Activated CD8-positive, alpha-beta memory T cell treated with anti-CD3 and anti-CD28 coated beads for 24 hours (primary cell): ENCODE data around the gene RWDD1.

Source experiments
- DNase-seq: peaks from one replicate; pipeline ENCODE4 v3.0.0-alpha.2; 2020

Gene RWDD1, protein sequence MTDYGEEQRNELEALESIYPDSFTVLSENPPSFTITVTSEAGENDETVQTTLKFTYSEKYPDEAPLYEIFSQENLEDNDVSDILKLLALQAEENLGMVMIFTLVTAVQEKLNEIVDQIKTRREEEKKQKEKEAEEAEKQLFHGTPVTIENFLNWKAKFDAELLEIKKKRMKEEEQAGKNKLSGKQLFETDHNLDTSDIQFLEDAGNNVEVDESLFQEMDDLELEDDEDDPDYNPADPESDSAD

DNA sequence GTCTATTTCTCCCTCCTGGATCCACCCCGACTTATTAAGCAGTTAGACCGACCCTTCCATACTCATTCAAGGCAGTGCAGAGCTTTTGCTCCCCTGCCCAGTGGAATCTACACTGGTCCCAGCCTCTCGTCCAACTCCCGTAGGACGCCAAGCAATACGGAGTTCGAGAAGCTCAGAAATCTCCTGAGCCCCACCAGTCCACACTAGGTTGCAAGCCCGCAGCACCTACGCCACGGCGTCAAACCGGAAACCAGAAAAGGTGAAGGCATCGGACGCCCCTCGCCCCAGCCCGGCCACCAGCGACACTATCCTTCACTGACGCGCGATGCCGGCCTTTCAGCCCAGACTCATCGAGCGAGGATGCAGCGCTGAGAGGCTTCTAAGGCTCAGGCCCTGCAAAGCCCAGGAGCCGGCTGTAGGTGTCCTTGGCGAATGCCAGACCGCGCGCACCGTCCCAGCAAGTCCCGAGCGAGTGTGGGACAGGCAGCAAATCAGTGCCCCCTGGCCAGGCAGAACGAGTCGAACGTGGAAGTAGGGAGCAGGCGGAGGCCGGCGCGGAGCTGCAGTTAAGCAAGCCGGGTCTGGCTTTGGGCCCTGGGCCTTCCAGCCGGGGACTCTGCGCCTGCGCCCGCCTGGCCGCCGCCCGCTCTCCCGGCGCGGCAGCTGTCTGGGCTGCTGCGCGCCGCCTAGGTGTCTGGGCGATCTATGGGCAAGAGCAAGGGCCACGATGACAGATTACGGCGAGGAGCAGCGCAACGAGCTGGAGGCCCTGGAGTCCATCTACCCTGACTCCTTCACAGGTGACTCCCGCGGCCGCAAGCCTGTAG, at the start of gene RWDD1:
Gene RWDD1, plus strand, starts transcription at position 649 of the 827 bp plus-strand sequence. Its CDS starts 79 bp downstream, at position 728.
- peak; percentile 98 for DNase-seq

DNA sequence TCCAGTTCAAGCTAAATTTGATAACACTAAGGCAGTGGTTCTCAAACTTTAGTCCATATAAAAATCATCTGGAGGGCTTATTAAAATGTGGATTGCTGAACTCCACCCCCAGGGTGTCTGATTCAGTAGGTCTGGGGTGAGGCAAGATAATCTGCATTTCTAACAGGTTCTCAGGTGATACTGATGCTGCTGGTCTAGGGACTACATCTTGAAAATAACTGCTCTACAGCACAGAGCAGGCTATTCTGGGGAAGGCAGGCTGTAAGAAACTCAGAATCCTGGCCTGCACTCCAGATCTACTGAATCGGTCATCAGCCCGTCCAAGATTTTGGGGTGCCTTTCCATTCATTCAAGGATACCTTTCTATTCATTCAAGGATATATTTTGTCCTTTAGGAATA, 48.4 kb upstream of the RWDD1 start:
- no peak for DNase-seq

DNA sequence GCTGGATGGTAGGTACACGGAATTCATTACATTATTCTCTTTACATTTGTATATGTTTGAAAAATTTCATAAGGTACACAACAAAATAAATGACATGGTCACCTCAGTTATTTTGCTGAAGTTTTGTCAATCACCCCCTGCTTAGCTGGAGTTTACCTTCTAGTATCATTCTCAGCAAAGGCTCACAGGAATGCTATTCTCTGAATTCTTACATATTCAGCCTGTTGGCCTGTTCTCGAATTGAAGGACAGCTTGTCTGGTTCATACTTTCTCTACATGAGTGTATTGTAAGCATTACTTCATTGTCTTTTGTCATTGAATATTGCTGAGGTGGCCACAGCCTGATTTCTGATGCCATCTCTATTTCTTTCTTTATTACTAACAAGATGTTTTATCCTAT, 47.1 kb upstream of the RWDD1 start:
- DNase-seq = no peak

DNA sequence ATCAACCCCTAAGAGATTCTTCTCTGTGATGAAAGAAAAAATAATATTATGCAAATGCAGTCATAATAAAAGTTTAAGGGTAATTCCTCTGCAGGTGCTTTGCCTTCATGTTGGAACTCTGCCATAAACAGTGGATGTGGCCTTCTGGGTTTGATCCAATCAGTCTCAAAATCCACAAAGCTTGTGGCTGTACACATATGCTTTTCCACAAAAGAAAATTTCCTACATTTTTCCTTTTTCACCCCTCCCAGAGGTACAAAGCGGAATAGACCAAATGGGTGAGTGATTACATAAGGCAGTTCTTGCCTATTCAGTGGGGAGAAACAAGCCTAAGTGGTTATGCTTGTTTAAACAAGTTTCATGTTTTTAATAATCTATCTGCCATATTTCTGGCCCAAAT, 43.2 kb upstream of the RWDD1 start:
- DNase-seq = no peak

DNA sequence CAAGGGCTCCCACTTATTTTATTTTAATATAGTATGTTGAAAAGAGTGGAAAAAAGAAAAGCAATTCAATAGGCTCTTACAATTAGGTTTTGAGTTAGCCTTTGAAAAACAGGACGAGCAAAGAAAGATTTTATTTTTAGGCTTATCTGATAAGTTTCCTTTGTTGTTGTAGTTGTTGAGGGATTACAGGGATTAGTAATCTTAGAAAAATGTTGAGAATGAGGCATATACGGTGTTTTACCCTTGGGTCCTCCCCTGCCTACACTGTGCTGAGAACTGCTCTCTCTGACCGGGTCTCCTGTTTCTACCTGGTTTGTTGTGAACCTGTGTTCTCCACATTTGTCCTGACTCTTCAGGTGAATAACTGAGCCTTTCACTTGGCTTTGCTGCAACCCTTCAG, 42.5 kb upstream of the RWDD1 start:
- DNase-seq = no peak

DNA sequence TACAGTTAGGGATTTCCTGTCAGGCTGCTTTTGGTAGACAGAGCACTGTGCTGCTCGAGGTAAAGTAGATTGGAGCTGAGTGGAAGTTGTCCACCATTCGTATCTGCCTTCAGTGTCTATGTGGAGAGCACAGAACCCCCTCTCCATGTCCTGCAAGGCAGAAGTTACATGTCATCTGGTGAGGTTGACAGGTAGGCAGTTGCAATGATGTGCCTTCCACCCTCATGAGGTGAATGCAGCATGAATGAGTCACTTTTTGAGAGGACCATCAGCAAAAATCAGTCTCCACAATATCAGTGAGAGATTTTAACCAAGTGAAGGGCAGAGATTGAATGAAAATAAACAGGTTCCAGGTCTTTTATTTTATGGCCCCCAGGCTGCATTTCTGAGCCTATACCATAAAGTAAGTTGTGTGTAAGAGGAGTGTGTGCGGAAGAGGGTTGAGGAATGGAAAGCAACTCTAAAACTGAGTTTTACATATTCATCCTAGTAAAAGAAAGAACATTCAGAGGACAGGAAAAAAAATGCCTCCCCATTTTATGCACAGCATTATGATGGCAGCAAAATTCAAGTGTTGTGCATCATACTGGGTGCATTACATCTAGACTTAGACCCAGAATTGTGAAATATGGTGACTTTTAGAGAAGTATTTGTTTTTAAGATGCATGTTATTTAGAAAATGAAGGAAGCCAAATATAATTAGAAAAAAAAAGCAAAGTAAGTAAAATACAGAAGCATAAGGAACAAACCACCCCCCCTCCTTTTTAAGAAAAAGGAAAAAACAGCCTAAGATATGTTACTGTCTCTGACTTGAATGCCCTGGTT, 41.6 kb upstream of the RWDD1 start:
- no peak for DNase-seq

DNA sequence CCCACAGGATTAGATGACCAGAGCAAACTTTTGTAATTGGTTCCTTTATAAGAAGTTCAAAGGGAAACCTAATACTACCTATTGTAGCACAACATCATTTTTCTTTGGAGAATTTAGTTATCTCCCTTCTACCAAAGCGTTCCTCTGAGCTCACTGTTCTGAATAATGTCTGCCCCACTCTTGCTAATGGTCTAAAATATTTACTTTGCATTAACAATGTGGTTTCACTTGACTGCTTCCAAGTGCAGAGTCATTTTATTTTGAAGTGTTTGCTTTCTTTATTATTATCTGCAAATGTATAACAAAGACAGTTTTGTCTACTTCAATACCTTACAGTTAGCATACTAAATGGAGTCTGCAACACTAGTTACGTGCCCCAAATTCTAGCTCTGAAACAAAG, 40.9 kb upstream of the RWDD1 start:
- DNase-seq = no peak

DNA sequence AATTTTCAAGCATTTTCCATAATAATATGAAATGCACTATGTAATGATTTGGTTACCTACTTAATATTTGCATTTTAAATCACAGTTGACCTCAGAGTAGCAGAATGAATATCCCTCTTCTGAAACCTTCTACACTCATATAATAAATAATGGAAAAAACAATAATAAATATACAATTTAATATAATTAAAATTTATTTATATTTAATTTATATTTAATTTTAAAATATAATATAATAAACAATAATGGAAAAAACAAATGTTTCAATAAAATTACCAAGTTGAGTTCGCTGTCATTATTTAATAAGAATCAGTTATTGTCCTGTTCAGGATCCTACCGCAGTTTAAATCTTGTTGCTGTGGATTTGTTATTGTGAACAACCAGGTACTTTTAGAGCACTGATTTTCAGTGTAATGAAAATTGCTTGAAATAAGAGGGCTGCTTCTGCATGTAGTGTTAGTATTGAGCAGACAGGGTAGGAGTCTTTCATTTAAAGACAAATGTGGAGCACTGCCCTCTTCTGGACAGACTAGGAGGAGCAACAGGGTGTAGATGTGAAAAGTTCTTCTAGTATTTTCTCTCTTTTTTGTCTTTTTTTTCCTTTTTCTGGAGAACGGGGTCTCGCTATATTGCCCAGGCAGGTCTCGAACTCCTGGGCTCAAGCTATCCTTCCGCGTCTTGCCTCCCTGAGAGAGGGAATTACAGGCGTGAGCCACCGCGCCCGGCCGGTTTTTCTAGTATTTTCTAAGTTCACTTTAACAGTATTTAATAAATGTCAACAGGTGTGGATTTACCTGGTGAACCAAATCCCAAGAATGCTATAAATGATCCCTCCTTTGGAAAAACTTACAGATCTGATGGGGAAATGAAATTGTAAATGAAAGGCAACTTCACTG, 39.4 kb upstream of the RWDD1 start:
- DNase-seq = peak; percentile 71

DNA sequence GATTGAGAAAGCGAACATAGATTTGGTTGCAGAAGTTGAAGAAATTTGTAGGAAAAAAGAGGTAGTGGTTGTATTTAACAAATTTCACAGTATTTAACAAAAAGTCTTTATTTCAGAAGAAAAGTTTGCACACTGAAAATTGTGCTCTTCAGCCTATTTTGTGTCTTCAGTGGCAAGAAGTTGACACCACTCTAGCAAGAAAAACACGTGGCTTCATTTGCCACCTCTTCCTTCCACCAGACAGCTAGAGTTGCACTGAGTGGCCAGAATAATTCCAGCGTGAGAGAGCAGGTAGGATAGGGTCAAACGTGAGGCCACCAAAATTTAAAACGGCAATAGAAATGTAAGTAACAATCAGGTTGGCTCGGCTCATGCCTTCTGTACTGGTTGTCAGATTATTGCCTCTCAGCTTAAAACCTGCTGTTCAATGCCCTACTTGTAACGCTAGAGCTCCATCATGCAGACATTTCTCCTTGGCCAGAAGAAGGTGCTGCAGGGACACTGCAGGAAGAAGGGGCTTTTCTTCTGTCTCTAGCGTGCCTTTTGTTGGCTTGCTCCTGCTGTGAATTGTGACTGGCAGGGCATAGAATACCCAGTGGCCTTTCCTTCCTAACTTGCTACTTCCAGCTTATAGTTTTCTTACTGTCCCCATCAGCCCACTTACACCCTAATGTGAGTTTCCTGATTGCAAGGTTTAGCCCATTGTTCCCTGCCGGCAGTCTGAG, 37.9 kb upstream of the RWDD1 start:
- no peak for DNase-seq

DNA sequence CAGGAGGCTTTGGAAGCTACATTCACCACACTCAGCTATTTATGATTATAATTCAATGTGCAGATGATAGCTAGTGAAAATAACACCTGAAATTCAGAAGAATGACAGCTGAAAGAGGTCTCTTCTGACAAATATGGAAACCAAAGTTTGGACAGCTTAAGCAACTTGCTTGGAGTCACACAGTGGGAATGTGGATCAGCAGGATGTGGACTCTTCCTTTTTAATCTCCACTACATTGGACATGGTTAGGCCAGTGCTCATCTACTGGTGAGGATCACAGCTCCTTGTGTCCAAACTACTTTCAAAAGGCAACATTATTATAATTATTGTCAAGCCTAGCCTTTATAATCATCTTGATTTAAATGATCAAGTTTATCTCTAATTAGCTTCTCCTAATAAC, 36.2 kb upstream of the RWDD1 start:
- DNase-seq = no peak

DNA sequence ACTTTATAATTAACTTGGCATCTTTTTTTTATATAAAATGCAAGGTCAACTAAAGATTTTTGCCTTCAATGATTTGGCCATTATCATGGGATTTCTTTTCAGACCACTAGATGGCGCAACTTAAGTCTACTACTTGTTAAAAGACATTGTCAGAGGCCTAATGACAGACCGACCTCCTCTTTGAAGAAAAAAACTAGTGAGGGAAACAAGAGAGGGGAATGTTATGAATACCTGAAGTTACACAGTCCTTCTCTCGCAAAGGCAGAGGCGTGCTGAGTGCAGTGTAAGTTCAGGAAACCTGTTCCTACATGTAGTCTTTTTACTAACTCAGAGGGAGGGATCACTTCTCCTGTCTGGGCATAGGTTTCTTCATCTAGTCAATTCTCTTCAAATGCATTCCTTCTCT, 35.1 kb upstream of the RWDD1 start:
- peak; percentile 61 for DNase-seq

DNA sequence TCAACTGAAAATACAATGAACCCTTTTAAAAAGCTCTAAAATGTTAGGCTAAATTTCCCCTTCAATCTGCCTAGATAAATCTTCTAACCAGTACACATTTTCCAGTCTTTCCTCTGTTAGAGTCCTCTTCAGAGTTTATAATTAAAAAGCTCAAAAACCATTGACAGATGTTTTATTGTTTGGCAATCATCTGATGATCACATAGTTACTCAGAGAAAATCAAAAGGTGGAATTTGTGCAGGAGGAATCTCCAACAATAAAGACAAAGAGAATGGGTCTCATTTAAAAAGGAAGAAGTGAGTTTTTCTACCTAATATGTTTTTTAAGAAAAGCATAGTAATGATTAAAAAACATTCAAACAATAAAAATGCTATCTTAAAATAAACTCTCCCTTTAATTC, 28.9 kb upstream of the RWDD1 start:
- DNase-seq = no peak

DNA sequence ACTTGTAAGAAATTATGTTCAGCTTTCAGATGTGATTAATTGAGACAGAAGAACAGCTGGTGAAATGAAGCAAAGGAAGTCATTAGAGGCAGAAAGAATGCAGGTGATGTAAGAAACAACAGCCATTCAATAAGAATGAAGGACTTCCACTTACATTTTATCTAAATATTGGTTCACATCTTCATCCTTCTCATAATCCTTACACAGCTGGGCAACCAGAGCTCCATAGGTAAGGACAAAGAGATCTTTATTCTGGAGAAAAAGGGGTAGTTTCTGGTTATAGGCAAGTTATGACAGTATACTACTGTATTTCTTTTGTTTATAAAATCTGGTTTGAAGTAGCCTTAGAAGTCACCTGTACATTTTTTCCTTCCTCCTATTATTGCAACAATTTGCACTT, 28.2 kb upstream of the RWDD1 start:
- no peak for DNase-seq

DNA sequence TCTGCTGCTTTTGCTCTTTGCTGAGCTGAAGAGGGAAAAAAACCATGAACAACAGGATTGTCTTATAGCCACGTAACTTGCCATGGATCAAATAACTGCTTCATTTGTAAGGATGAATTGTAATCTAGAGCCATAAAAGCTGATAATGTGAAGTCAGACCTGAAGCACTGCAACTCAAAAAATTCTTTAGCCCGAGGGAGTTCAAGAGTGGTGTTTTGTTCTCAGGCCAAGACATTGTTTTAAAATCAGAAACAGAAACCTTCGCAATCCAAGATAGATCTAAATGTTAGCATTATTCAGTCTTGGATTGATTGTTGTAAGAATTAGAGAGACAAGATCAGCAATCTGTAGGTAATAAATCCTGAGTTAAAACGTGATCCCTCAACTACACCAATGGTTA, 25.7 kb upstream of the RWDD1 start, which contains the start of gene TRAPPC3L:
Gene TRAPPC3L, minus strand, starts transcription at position 34 of the 400 bp plus-strand sequence. CDS start 170 bp downstream, outside the sequence.
- DNase-seq = no peak

DNA sequence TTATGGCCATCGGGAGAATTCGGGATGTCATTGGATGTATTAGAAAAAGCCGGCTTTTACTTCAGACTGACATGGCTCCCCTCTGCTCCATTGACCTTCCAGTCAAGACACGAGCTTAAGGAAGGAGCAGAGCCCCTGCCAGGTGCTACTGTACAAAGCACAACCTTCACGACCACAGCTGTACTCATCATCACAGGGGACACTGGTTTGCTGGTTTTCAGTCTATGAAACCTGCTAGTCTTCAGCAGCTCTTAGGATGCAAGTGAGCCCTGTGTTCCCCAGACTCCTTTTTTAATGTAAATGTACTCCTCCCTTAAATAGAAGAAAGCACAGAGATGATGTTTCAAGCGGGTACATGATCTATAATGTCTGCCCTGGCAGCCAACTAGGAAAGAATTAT, 23.9 kb upstream of the RWDD1 start:
- no peak for DNase-seq

DNA sequence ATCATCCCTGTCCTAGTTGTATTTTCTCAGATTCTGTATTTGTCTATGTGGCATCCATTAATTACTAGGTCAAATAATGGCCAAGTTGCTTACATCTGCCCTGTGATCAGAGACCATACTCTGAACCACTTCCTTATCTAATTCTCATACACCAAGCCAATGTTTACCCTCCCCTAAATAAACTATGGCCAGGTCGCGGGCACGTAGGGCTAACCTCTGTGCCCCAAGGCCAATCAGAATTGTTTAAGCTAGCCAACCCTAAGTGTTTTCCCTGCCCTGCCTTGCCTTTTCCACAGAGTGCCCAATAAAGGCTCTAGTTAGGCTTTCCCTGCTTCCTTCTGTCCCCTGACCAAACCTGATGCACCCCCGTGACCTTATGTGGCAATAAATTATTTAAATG, 20.5 kb upstream of the RWDD1 start:
- DNase-seq = no peak

DNA sequence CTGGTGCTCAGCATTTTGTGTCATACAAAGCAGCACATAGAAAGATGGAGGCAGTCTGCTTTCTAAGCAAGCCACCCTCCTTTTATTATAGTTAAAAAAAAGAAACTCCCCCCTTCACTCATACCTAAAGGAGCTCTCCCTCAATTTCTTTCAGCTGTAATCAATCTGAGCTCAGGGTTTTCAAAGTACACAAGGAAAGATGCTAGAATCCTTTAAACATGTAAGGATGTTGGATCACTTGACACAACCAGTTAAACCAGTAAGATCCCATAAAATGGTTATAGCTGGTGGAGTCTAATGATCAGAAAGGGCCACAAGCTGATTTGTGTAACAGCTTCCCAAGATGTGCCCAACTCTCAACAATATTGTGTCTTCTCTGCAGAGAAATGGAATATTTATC, 17.9 kb upstream of the RWDD1 start, which contains the start of gene CALHM4:
Gene CALHM4, plus strand, starts transcription at position 301 of the 400 bp plus-strand sequence. Its CDS starts 43 bp downstream, at position 344.
- no peak for DNase-seq

DNA sequence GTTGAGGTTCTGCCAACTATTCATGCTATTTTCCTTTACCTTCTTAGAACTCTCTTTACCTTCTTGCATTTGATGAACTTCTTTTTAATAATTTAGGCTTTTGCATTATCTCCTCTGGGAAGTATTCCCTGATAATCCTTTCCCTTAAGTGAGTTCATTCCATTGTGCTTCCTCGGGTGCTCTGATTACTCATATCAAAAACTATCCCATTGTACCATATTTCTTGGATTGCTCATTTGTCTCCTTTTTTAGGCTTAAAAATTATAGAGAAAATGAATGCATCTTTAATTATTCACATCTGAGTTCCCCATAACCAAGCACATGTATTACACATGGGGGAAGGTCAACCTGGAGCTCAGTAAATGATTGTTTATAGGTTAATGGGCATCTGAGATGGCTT, 15.2 kb upstream of the RWDD1 start:
- DNase-seq = no peak

DNA sequence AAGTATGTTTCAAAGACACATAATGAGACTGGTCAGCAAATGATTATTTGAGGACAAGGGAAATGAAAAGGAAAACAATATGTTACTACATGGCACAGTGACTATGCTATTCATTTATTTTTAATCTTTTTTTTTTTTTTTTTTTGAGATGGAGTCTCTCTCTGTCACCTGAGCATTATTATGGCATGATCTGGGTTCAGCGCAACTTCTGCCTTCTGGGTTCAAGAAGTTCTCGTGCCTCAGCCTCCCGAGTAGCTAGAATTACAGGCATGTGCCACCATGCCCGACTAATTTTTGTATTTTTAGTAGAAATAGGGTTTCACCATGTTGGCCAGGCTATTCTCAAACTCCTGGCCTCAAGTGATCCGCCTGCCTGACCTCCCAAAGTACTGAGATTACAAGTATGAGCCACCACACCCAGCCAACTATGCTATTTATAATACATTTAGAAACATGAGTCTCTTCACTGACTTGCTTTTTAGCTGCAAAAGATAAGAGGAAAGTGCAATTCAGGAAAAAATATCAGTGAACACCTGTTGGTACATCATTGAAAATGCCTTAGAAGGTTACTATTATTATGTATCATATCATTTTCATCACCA, 14.4 kb upstream of the RWDD1 start:
- no peak for DNase-seq

DNA sequence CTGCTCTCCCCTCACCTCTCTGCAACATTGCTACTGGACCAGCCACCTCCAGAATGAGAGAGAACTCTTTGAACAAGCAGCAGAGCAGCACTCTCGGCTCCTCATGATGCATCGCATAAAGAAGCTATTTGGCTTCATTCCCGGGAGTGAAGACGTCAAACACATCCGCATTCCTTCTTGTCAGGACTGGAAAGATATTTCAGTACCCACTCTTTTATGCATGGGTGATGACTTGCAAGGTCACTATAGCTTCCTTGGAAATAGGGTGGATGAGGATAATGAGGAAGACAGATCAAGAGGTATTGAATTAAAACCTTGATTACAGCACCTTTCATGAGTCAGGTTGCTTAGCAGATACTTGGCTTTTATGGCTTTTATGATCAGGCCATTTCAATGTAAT, 13.4 kb upstream of the RWDD1 start:
- DNase-seq = no peak

DNA sequence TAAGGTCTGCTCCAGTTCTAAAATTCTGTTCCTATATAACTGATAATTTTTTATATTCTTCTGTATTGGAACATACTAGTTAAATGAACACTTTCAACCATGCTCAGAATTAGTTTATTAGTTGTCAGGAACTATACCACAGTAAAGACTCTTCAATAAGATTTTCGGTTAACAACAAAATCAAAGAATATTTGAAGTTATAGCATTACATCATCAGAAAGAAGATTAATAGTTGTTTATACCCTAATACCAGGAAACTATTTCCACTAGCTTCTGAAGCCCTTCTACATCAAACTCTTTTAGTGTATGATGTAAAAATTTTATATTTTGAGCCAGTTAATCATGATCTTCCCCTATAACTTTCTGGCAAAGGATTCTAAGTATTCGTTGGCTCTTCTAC, 11.2 kb upstream of the RWDD1 start:
- no peak for DNase-seq
